IMR-90 (cell line): Measurements from ENCODE around the gene ENO2. TPM values are rescaled to one million over a fixed set of nuclear protein-coding genes. Genes with fewer than 3 reads are reported as not detected.
A peak's percentile ranks its signal among the peaks of the same experiment; 100 is the strongest.

Source experiments
- ATAC-seq: fragments of 200-7000 bp; cut with Tn5 transposase; 2 replicates; pipeline ENCODE4 v1.9.1; 2020; ENCODE audit warnings: low read depth, mild to moderate bottlenecking, moderate library complexity
- BruUV-seq: library from RNA; stranded (reverse); fragments of 400-500 nt; replicated peaks from 2 replicates; lab custom pipeline; 2021; lab: Mats Ljungman, UMichigan
- CTCF ChIA-PET: fragments of 300-600 bp; formaldehyde crosslinking; extraction: SDS; loops from one replicate; lab custom pipeline; 2021; ENCODE audit warnings: antibody characterized with exemption; lab: Yijun Ruan, JAX
- POLR2A ChIA-PET: fragments of 300-600 bp; sonication (Branson Sonifier 250); formaldehyde crosslinking; loops from one replicate; lab custom pipeline; 2022; ENCODE audit warnings: antibody characterized with exemption; ENCODE audit not compliant: unreplicated experiment; lab: Charles Lee
- DNase-seq: peaks from one replicate; pipeline ENCODE4 v3.0.0; 2013
- H2AFZ ChIP-seq: replicated peaks from 2 replicates; pipeline ENCODE3; 2013; ENCODE audit warnings: low read length, mild to moderate bottlenecking; ENCODE audit not compliant: poor library complexity
- H2AK5ac ChIP-seq: 2 replicates; pipeline ENCODE4 v1.6.1; 2013; ENCODE audit warnings: low read depth, low read length, inconsistent platforms
- H2AK9ac ChIP-seq: replicated peaks from 2 replicates; pipeline ENCODE3; 2013; ENCODE audit warnings: mild to moderate bottlenecking, low read depth, low read length, moderate library complexity; ENCODE audit not compliant: poor library complexity
- H2BK120ac ChIP-seq: 2 replicates; pipeline ENCODE4 v1.6.1; 2013; ENCODE audit warnings: low read depth, low read length, inconsistent platforms
- H2BK15ac ChIP-seq: 3 replicates; pipeline ENCODE4 v1.6.1; 2013; ENCODE audit warnings: low read depth, low read length, inconsistent platforms
- H2BK20ac ChIP-seq: 2 replicates; pipeline ENCODE4 v1.6.1; 2013; ENCODE audit warnings: low read depth, mild to moderate bottlenecking, inconsistent platforms, low read length, moderate library complexity
- H2BK5ac ChIP-seq: 2 replicates; pipeline ENCODE4 v1.6.1; 2013; ENCODE audit warnings: mild to moderate bottlenecking, low read depth, low read length, inconsistent platforms; ENCODE audit not compliant: poor library complexity, severe bottlenecking
- H3K14ac ChIP-seq: replicated peaks from 2 replicates; pipeline ENCODE4 v1.6.1; 2013; ENCODE audit warnings: low read depth, low read length, inconsistent platforms
- H3K18ac ChIP-seq: 2 replicates; pipeline ENCODE4 v1.6.1; 2013; ENCODE audit warnings: low read depth, low read length, control low read depth
- H3K23ac ChIP-seq: 2 replicates; pipeline ENCODE4 v1.6.1; 2013; ENCODE audit warnings: low read depth, low read length, inconsistent platforms
- H3K27ac ChIP-seq: 2 replicates; pipeline ENCODE4 v1.5.1; 2013; ENCODE audit warnings: mild to moderate bottlenecking, control low read depth, low read length; ENCODE audit not compliant: insufficient read depth
- H3K27me3 ChIP-seq: 2 replicates; pipeline ENCODE4 v1.6.1; 2013; ENCODE audit warnings: low read length; ENCODE audit not compliant: control insufficient read depth, insufficient read depth
- H3K36me3 ChIP-seq: 2 replicates; pipeline ENCODE4 v1.6.1; 2013; ENCODE audit warnings: low read length, mixed read lengths; ENCODE audit not compliant: control insufficient read depth, insufficient read depth
- H3K4ac ChIP-seq: 2 replicates; pipeline ENCODE4 v1.6.1; 2013; ENCODE audit warnings: low read depth, low read length, inconsistent platforms
- H3K4me1 ChIP-seq: 2 replicates; pipeline ENCODE4 v1.6.1; 2013; ENCODE audit warnings: low read length, mixed read lengths; ENCODE audit not compliant: control insufficient read depth, insufficient read depth
- H3K4me2 ChIP-seq: 2 replicates; pipeline ENCODE4 v1.6.1; 2013; ENCODE audit warnings: low read depth, mild to moderate bottlenecking, control low read depth, low read length, moderate library complexity
- H3K4me3 ChIP-seq: 2 replicates; pipeline ENCODE4 v1.5.1; 2013; ENCODE audit warnings: low read depth, mild to moderate bottlenecking, control low read depth, low read length, moderate library complexity; ENCODE audit not compliant: insufficient read depth
- H3K56ac ChIP-seq: 2 replicates; pipeline ENCODE4 v1.6.1; 2013; ENCODE audit warnings: low read length, inconsistent platforms; ENCODE audit not compliant: insufficient read depth; ENCODE audit errors: extremely low read depth
- H3K79me1 ChIP-seq, 2 experiments: 2 replicates each; pipeline ENCODE4 v1.6.1; 2013; ENCODE audit warnings: low read length in 2 of 2, inconsistent platforms in 1 of 2, low read depth in 1 of 2
- H3K9ac ChIP-seq: 2 replicates; pipeline ENCODE4 v1.6.1; 2013; ENCODE audit warnings: low read depth, low read length, control low read depth
- H3K9me1 ChIP-seq: 2 replicates; pipeline ENCODE4 v1.6.1; 2013; ENCODE audit warnings: low read length, inconsistent platforms; ENCODE audit not compliant: insufficient read depth
- H3K9me3 ChIP-seq: 2 replicates; pipeline ENCODE4 v1.6.1; 2013; ENCODE audit warnings: low read length; ENCODE audit not compliant: control insufficient read depth, insufficient read depth
- H4K20me1 ChIP-seq: 2 replicates; pipeline ENCODE4 v1.6.1; 2013; ENCODE audit warnings: low read length, inconsistent platforms; ENCODE audit not compliant: insufficient read depth
- H4K5ac ChIP-seq: 2 replicates; pipeline ENCODE4 v1.6.1; 2013; ENCODE audit warnings: mild to moderate bottlenecking, low read depth, low read length, control low read depth
- H4K8ac ChIP-seq, 2 experiments: 2 replicates each; pipeline ENCODE4 v1.6.1; 2013; ENCODE audit warnings: low read depth in 2 of 2, low read length in 2 of 2, control low read depth in 1 of 2, inconsistent platforms in 1 of 2
- H4K91ac ChIP-seq: 2 replicates; pipeline ENCODE4 v1.6.1; 2013; ENCODE audit warnings: low read depth, low read length, inconsistent platforms; ENCODE audit not compliant: insufficient read depth
- ELK1 ChIP-seq: fragments of 150-350 bp; IDR thresholded peaks from 2 replicates; pipeline ENCODE4 v1.6.1; 2016; ENCODE audit warnings: low read depth, mild to moderate bottlenecking, low read length, moderate library complexity, borderline replicate concordance
- RCOR1 ChIP-seq: IDR thresholded peaks from 2 replicates; pipeline ENCODE4 v1.6.1; 2012; ENCODE audit warnings: mild to moderate bottlenecking, low read length, improper control_type of control experiment; ENCODE audit not compliant: insufficient replicate concordance
- WGBS, 2 experiments: methylation state at CpG; one replicate each; pipeline versions ENCODE4 v1.1.5 to v1.1.7; 2013; ENCODE audit warnings: missing lambda C conversion rate in 2 of 2; ENCODE audit not compliant: insufficient read length in 1 of 2; ENCODE audit errors: extremely low coverage in 2 of 2; 5-methylcytosine and 5-hydroxymethylcytosine counted together
- dilution Hi-C: fragments of 300-500 bp; cut with HindIII; formaldehyde crosslinking; loops from one replicate; pipeline ENCODE4 v1.14.3; 2018; ENCODE audit warnings: low sequenced_read_pairs; ENCODE audit not compliant: unreplicated experiment
- in situ Hi-C: fragments of 300-500 bp; cut with MboI; formaldehyde crosslinking; loops from 3 replicates; pipeline ENCODE4 v1.14.3; 2019; ENCODE audit warnings: low sequenced_read_pairs, inconsistent platforms, mixed read lengths
- intact Hi-C: fragments of 100-400 bp; cut with micrococcal nuclease; formaldehyde crosslinking; loops from 2 replicates; pipeline ENCODE4 v1.10.0; 2022
- polyA plus RNA-seq, 3 experiments: library from polyadenylated mRNA; depleted of rRNA; stranded (reverse); fragments of >200 nt; gene quantifications; 2 replicates each; pipeline ENCODE4 v1.2.3, GENCODE V29; 2012; ENCODE audit warnings: low replicate concordance in 1 of 3
- total RNA-seq: library from RNA; depleted of rRNA; stranded (reverse); fragments of >200 nt; gene quantifications from 2 replicates; pipeline ENCODE4 v1.2.3, GENCODE V29; 2012

ENO2 gene
- total and polyA plus RNA-seq, 2 of the 4 experiments (the other 2 are of a cell fraction), result 28.3 to 92.8 TPM

DNA sequence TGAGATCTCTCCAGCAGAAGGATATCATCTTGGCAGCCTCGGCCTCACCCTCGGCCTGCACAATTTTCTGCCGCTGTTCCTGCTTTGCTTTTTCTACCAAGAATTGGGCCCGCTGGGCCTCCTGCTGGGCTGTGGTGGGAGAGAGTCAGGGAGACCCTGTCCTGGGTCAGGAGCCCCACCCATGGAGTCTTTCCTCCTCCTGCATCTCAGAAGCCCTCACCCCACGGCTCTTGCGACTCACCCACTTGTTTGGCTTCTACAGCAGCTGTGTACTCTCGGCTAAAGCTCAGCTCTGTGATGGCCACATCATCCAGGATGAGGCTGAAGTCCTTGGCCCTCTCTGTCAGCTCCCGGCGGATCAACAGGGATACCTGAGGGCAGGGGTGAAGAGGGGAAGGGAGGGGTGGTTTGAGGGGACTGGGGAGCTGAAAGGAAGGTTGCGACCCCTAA, 53.3 kb downstream of the ENO2 start:
- Histone ChIP-seq H3K4ac (no peak overlapping the region), H3K79me1 (peaks cover 20 to 50% of the 10 kb centered on the region in 2 experiments), H3K4me2 (no peak overlapping the region), H4K8ac (no peak overlapping the region), H4K5ac (no peak overlapping the region), H2BK20ac (no peak overlapping the region), H3K27ac (no peak overlapping the region), H2AK5ac (no peak overlapping the region), H3K4me3 (no peak overlapping the region), H3K14ac (no peak overlapping the region), H3K9me1 (no peaks in the 10 kb centered on the region), H2AK9ac (peak overlapping the region; percentile 56), H2BK120ac (no peak overlapping the region), H4K20me1 (no peaks in the 10 kb centered on the region), H3K18ac (no peak overlapping the region), H3K9ac (no peak overlapping the region), H3K23ac (no peak overlapping the region), H2BK15ac (no peak overlapping the region), H2AFZ (no peak overlapping the region), H3K27me3 (no peaks in the 10 kb centered on the region), H3K56ac (no peak overlapping the region), H2BK5ac (no peak overlapping the region), H4K91ac (no peak overlapping the region), H3K9me3 (no peaks in the 10 kb centered on the region), H3K36me3 (peaks cover 38% of the 10 kb centered on the region), H3K4me1 (peaks cover 4% of the 10 kb centered on the region)
- dilution Hi-C loops, result no loop called here
- ATAC-seq (no peak), DNase-seq (no peak)
- no TSS peak for BruUV-seq
- CTCF ChIA-PET, result no interaction called here
- TF ChIP-seq RCOR1 (no peak), ELK1 (no peak)
- POLR2A ChIA-PET, result no interaction called here
- intact Hi-C loops, result no loop called here
- no CpG with 5 or more reads among the region's 10 CpGs for WGBS, 2 experiments
- in situ Hi-C loops, result no loop called here
